Erythroblast (primary cell): Measurements from ENCODE around the gene RPP25.

Experiments used
- DNase-seq, 2 experiments: peaks; one replicate each; lab custom pipeline; 2025; lab: John Stamatoyannopoulos, UW
- GATA1 ChIP-seq: IDR thresholded peaks from 2 replicates; pipeline ENCODE4 v1.6.1; 2011; ENCODE audit warnings: low read depth, mild to moderate bottlenecking, control low read depth, low read length, moderate library complexity
- POLR2A ChIP-seq: IDR thresholded peaks from 2 replicates; pipeline ENCODE4 v1.6.1; 2011; ENCODE audit warnings: mild to moderate bottlenecking, low read length

The RPP25 gene

GRCh38 chr15:74982183-74982582 lies 25.6 kb upstream of the RPP25 start:
- no peak for DNase-seq
- TF ChIP-seq POLR2A: no peak
- no peak for TF ChIP-seq GATA1

GRCh38 chr15:74978503-74978902 lies 21.9 kb upstream of the RPP25 start:
- DNase-seq: no peak
- TF ChIP-seq POLR2A (no peak), GATA1 (no peak)

GRCh38 chr15:74978077-74978476 lies 21.5 kb upstream of the RPP25 start:
- no peak for DNase-seq
- TF ChIP-seq GATA1 (no peak), POLR2A (no peak)

GRCh38 chr15:74977599-74977998 lies 21.0 kb upstream of the RPP25 start:
- no peak for DNase-seq
- TF ChIP-seq POLR2A (no peak), GATA1 (no peak)

- peak; percentile 14 to 25 for DNase-seq
- TF ChIP-seq GATA1: no peak
- TF ChIP-seq POLR2A: no peak
Observed at GRCh38 chr15:74976159-74976558, 19.6 kb upstream of the RPP25 start.

GRCh38 chr15:74967670-74968069 lies 11.1 kb upstream of the RPP25 start:
- DNase-seq: no peak
- TF ChIP-seq GATA1 (no peak), POLR2A (no peak)

GRCh38 chr15:74964794-74965193 lies 8.2 kb upstream of the RPP25 start:
- no peak for DNase-seq
- TF ChIP-seq GATA1 (no peak), POLR2A (no peak)

- no peak for DNase-seq
- TF ChIP-seq POLR2A (no peak), GATA1 (no peak)
Observed at GRCh38 chr15:74963213-74963612, 6.6 kb upstream of the RPP25 start.

GRCh38 chr15:74962671-74963070 lies 6.1 kb upstream of the RPP25 start:
- TF ChIP-seq POLR2A (no peak), GATA1 (no peak)
- DNase-seq: no peak

- no peak for TF ChIP-seq POLR2A
- TF ChIP-seq GATA1: no peak
Observed at GRCh38 chr15:74962219-74962618, 5.6 kb upstream of the RPP25 start.

GRCh38 chr15:74961616-74962015 lies 5.0 kb upstream of the RPP25 start:
- no peak for DNase-seq
- TF ChIP-seq POLR2A (no peak), GATA1 (no peak)

More at GRCh38 chr15:74962219-74962618, 5.6 kb upstream of the RPP25 start:
- no peak for DNase-seq

GRCh38 chr15:74960995-74961588 lies 4.5 kb upstream of the RPP25 start:
- no peak for TF ChIP-seq POLR2A
- no peak for TF ChIP-seq GATA1
- no peak for DNase-seq

- no peak for TF ChIP-seq GATA1
- no peak for TF ChIP-seq POLR2A
- DNase-seq: no peak
Observed at GRCh38 chr15:74960286-74960685, 3.7 kb upstream of the RPP25 start.

- no peak for DNase-seq
- TF ChIP-seq GATA1 (no peak), POLR2A (no peak)
Observed at GRCh38 chr15:74959586-74959939, 3.0 kb upstream of the RPP25 start.

- DNase-seq: no peak
- no peak for TF ChIP-seq GATA1
- TF ChIP-seq POLR2A: no peak
Observed at GRCh38 chr15:74958908-74959585, 2.5 kb upstream of the RPP25 start.
